ENCODE results near the gene XRCC6. TPM values are rescaled to one million over a fixed set of nuclear protein-coding genes. Genes with fewer than 3 reads are reported as not detected.

The XRCC6 gene
- total RNA-seq, 1 experiment from 2014 or later, result 203 TPM

DNA sequence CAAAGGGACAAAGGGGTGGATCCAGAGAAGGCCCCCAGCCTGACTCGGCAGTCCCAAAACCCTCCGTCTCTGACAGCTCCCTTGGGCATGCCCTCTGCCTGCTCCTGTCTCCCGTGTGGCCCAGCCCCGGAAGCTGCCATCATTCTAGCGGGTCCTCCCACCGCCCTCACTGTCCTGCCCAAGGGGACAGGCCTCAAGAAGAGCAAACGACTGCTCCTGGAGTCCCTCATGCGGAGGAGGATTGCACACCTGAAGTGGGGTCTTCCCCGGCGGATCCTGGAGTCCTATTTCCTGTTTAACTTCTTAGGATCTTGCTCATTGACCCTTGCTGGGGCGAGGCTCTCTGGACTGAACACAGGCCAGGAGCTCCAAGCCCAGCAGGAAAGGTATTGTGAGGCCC lies 75.6 kb downstream of the XRCC6 start:
- no peaks in the 10 kb centered on the region for H3K9me3 Mint-ChIP-seq (ENCODE audit: unreplicated experiment)
- peaks cover 6% of the 10 kb centered on the region for H3K4me1 Mint-ChIP-seq (ENCODE audit: insufficient read depth, unreplicated experiment)
- peaks cover 2% of the 10 kb centered on the region for H3K36me3 Mint-ChIP-seq (ENCODE audit: insufficient read depth, unreplicated experiment)
- ChIA-PET POLR2A (interaction anchor here (0.6 to 2.6 kb wide), 9 partner anchors 9 to 250 kb away, joined by 3 to 19 read pairs (median 5); partner anchors contain the start of genes CCDC134, CENPM and SNU13), CTCF (interaction anchor here (0.5 to 4.8 kb wide), 56 partner anchors 9 to 1468 kb away, joined by 3 to 50 read pairs (median 5); partner anchors contain the start of genes CCDC134, CENPM and SNU13)
- intact Hi-C loops (cut with micrococcal nuclease), result loop anchor here (1.0 to 2.0 kb wide), 4 partner anchors 104 to 245 kb away; partner anchors contain the start of gene CCDC134
- TF ChIP-seq, protein P1, sequence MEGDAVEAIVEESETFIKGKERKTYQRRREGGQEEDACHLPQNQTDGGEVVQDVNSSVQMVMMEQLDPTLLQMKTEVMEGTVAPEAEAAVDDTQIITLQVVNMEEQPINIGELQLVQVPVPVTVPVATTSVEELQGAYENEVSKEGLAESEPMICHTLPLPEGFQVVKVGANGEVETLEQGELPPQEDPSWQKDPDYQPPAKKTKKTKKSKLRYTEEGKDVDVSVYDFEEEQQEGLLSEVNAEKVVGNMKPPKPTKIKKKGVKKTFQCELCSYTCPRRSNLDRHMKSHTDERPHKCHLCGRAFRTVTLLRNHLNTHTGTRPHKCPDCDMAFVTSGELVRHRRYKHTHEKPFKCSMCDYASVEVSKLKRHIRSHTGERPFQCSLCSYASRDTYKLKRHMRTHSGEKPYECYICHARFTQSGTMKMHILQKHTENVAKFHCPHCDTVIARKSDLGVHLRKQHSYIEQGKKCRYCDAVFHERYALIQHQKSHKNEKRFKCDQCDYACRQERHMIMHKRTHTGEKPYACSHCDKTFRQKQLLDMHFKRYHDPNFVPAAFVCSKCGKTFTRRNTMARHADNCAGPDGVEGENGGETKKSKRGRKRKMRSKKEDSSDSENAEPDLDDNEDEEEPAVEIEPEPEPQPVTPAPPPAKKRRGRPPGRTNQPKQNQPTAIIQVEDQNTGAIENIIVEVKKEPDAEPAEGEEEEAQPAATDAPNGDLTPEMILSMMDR (IDR thresholded peaks at IDR 0.05; ENCODE audit: unreplicated experiment), result no peak
- DNase-seq (ENCODE audit: unreplicated experiment), result no peak
- H3K27me3 Mint-ChIP-seq (ENCODE audit: insufficient read depth, unreplicated experiment), result no peaks in the 10 kb centered on the region
- no TSS peak for BruUV-seq (replicated peaks)
- no peak overlapping the region for H3K4me3 Mint-ChIP-seq (ENCODE audit: unreplicated experiment)
- H3K27ac Mint-ChIP-seq (ENCODE audit: low read depth, unreplicated experiment), result peak overlapping the region; percentile 49

DNA sequence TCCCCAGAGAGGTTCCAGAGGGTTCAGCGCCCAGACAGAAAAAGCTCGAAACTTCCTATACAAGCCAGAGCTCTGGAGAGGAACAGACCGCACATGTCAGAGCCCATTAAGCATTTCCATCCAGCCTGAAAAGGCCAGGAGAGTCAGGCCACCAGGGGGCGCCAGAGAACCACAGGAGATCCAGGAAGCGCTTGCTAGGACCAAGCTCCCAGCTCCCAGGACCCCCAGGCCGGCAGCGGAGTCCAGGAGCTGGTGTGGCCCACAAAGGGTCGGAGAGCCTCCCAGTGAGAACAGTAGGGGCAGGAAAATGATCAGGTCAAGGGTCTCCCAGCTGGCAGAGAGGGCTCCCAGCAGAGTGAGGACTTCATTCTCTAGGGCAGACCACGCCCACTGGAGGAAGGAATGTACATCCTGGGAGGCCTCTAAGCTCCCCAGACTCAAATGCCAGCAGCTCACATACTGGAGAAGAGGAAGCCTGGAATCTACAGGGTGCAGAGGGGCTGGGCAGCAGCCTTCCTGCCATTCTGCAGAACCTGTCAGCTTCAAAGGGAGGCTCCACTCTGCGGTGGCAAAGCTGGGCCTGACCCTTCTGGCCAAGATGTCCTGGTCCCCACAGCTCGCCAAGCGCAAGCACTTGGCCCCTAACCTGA lies 76.2 kb downstream of the XRCC6 start:
- POLR2A ChIA-PET, result interaction anchor here (0.6 to 2.6 kb wide), 10 partner anchors 9 to 249 kb away, joined by 3 to 19 read pairs (median 6); partner anchors contain the start of genes CCDC134, CENPM and SNU13
- H3K36me3 Mint-ChIP-seq (ENCODE audit: insufficient read depth, unreplicated experiment), result no peaks in the 10 kb centered on the region
- intact Hi-C loops (cut with micrococcal nuclease), result loop anchor here (1.0 to 2.0 kb wide), 4 partner anchors 104 to 244 kb away; partner anchors contain the start of gene CCDC134
- H3K4me3 Mint-ChIP-seq (ENCODE audit: unreplicated experiment), result peak overlapping the region; percentile 52
- H3K4me1 Mint-ChIP-seq (ENCODE audit: insufficient read depth, unreplicated experiment), result peaks cover 6% of the 10 kb centered on the region
- H3K27me3 Mint-ChIP-seq (ENCODE audit: insufficient read depth, unreplicated experiment), result no peaks in the 10 kb centered on the region
- TF ChIP-seq, protein P1 (IDR thresholded peaks at IDR 0.05; ENCODE audit: unreplicated experiment), result peak; percentile 86
- no peaks in the 10 kb centered on the region for H3K9me3 Mint-ChIP-seq (ENCODE audit: unreplicated experiment)
- BruUV-seq (replicated peaks), result no TSS peak
- CTCF ChIA-PET, result interaction anchor here (0.5 to 4.8 kb wide), 64 partner anchors 10 to 1467 kb away, joined by 3 to 50 read pairs (median 4); partner anchors contain the start of genes CCDC134, CENPM and SNU13
- H3K27ac Mint-ChIP-seq (ENCODE audit: low read depth, unreplicated experiment), result peak overlapping the region; percentile 49
- peak; percentile 87 for DNase-seq (ENCODE audit: unreplicated experiment)

DNA sequence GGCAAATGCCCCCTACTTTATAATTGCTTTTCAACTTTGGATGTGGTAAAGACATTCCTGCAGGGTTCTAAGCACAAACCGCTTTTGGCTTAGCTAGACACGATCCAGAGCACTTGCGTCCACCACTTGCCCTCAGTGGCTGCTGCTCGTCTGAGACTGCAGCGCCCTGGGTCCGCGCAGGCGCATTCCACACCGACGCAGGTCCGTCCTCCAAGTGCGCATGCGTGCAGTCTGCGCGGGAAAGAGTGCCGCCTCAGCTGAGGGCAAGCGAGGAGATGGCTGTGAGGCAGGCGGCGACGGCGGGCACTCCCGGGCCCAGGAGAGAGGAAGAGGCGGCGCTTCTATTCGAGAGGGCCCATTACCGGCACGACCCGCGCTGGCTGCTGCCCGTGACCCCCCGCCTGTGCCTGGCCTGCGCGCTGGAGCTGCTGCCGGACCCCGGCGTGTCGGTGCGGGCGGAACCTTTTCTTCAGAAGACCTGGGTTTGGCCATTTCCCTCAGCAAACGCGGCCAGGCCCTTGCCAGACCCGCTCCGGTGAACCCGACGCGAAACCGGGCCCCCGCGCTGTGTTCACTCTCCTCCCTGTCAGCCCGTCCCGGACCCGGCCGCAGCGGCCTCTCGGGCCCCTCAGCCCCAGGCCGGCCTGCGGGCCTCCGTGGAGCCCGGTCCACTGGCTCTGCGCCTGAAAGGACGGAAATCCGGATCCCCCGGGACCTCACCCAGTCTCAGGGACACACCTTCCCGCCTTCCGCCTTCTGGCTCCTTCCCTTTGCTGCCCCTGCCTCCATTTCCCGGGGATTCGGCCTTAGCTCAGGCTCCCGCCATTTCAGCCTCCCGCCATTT lies 78.4 kb downstream of the XRCC6 start, which contains the start of gene MEI1:
Gene MEI1 (plus strand): TSS at position 240 of the 844 bp plus-strand sequence. CDS start 36 bp downstream, at position 276.
- POLR2A ChIA-PET, result interaction anchor here (0.8 to 2.6 kb wide), 5 partner anchors 11 to 145 kb away, joined by 3 to 8 read pairs (median 3); partner anchors contain the start of gene SNU13
- H3K9me3 Mint-ChIP-seq (ENCODE audit: unreplicated experiment), result no peaks in the 10 kb centered on the region
- DNase-seq (ENCODE audit: unreplicated experiment), result no peak
- intact Hi-C loops (cut with micrococcal nuclease), result no loop called here
- no peaks in the 10 kb centered on the region for H3K27me3 Mint-ChIP-seq (ENCODE audit: insufficient read depth, unreplicated experiment)
- H3K4me1 Mint-ChIP-seq (ENCODE audit: insufficient read depth, unreplicated experiment), result peaks cover 6% of the 10 kb centered on the region
- CTCF ChIA-PET, result interaction anchor here (0.5 to 4.8 kb wide), 9 partner anchors 24 to 240 kb away, joined by 3 to 50 read pairs (median 3); no protein-coding TSS in a partner anchor
- H3K4me3 Mint-ChIP-seq (ENCODE audit: unreplicated experiment), result no peak within 1 kb of the TSS
- no peaks in the 10 kb centered on the region for H3K36me3 Mint-ChIP-seq (ENCODE audit: insufficient read depth, unreplicated experiment)
- H3K27ac Mint-ChIP-seq (ENCODE audit: low read depth, unreplicated experiment), result no peak within 1 kb of the TSS
- TF ChIP-seq, protein P1 (IDR thresholded peaks at IDR 0.05; ENCODE audit: unreplicated experiment), result no peak
- no TSS peak for BruUV-seq (replicated peaks)

DNA sequence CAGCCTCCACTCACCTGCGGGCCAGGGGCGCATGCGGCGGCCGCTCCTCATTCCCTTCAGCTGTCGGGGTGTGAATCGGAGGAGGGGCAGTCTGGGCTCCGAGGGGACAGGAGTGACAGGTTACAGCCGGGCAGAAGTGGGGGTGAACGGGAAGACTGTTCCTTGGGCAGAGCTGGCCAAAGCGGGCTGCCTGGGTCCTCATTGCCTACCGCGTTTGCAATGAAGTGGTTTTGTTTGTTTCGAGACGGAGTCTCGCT lies 78.9 kb downstream of the XRCC6 start:
- no peak for DNase-seq (ENCODE audit: unreplicated experiment)
- ChIA-PET CTCF (interaction anchor here (0.5 to 4.8 kb wide), 4 partner anchors 34 to 239 kb away, joined by 3 to 50 read pairs (median 6); no protein-coding TSS in a partner anchor), POLR2A (interaction anchor here (1.1 to 1.5 kb wide), 2 partner anchors 12 to 144 kb away, joined by 3 read pairs; no protein-coding TSS in a partner anchor)
- H3K4me3 Mint-ChIP-seq (ENCODE audit: unreplicated experiment), result no peak overlapping the region
- no TSS peak for BruUV-seq (replicated peaks)
- intact Hi-C loops (cut with micrococcal nuclease), result no loop called here
- TF ChIP-seq, protein P1 (IDR thresholded peaks at IDR 0.05; ENCODE audit: unreplicated experiment), result no peak
- no peak overlapping the region for H3K27ac Mint-ChIP-seq (ENCODE audit: low read depth, unreplicated experiment)
- H3K27me3 Mint-ChIP-seq (ENCODE audit: insufficient read depth, unreplicated experiment), result no peaks in the 10 kb centered on the region
- peaks cover 6% of the 10 kb centered on the region for H3K4me1 Mint-ChIP-seq (ENCODE audit: insufficient read depth, unreplicated experiment)
- no peaks in the 10 kb centered on the region for H3K36me3 Mint-ChIP-seq (ENCODE audit: insufficient read depth, unreplicated experiment)
- H3K9me3 Mint-ChIP-seq (ENCODE audit: unreplicated experiment), result no peaks in the 10 kb centered on the region
